HG03378 (cell line): ENCODE data around the gene TRPM1.

Source experiments
- ATAC-seq: cut with Tn5 transposase; IDR thresholded peaks from one replicate; pipeline ENCODE4 v1.9.1; 2021; ENCODE audit warnings: mild to moderate bottlenecking, moderate library complexity; ENCODE audit not compliant: unreplicated experiment

The TRPM1 gene

GRCh38 chr15:30984118-30984517 is 117.4 kb downstream of the TRPM1 start:
- no peak for ATAC-seq

- ATAC-seq: no peak
Observed at GRCh38 chr15:30979457-30979856, 122.1 kb downstream of the TRPM1 start.

GRCh38 chr15:30978328-30978727 is 123.2 kb downstream of the TRPM1 start:
- ATAC-seq: no peak

- ATAC-seq: no peak
Observed at GRCh38 chr15:30974112-30974511, 127.4 kb downstream of the TRPM1 start.

- ATAC-seq: no peak
Observed at GRCh38 chr15:30973379-30973778, 128.1 kb downstream of the TRPM1 start.

- ATAC-seq: no peak
Observed at GRCh38 chr15:30969724-30970123, 131.8 kb downstream of the TRPM1 start.

GRCh38 chr15:30963681-30964080 is 137.8 kb downstream of the TRPM1 start:
- no peak for ATAC-seq

GRCh38 chr15:30962659-30963058 is 138.9 kb downstream of the TRPM1 start:
- no peak for ATAC-seq

GRCh38 chr15:30962079-30962478 is 139.4 kb downstream of the TRPM1 start:
- ATAC-seq: no peak

GRCh38 chr15:30958219-30958618 is 143.3 kb downstream of the TRPM1 start:
- ATAC-seq: no peak

- no peak for ATAC-seq
Observed at GRCh38 chr15:30956216-30957124, 145.1 kb downstream of the TRPM1 start.

GRCh38 chr15:30954674-30955073 is 146.9 kb downstream of the TRPM1 start:
- ATAC-seq: no peak

GRCh38 chr15:30953731-30954378 is 147.7 kb downstream of the TRPM1 start:
- no peak for ATAC-seq

GRCh38 chr15:30953183-30953582 is 148.3 kb downstream of the TRPM1 start:
- no peak for ATAC-seq
